CD8-positive, alpha-beta memory T cell (primary cell): ENCODE results near the gene PDHX. TPM values are rescaled to one million over a fixed set of nuclear protein-coding genes. Genes with fewer than 3 reads are reported as not detected.

Source experiments
- CTCF ChIA-PET: fragments of 350-600 bp; sonication (Branson Sonifier 250); formaldehyde crosslinking; loops from one replicate; lab custom pipeline; 2021; ENCODE audit warnings: antibody characterized with exemption; lab: Charles Lee
- POLR2A ChIA-PET: fragments of 350-600 bp; sonication (Branson Sonifier 250); formaldehyde crosslinking; loops from one replicate; lab custom pipeline; 2021; ENCODE audit warnings: antibody characterized with exemption; lab: Charles Lee
- DNase-seq, 5 donors: peaks; one replicate each; pipeline versions ENCODE4 v3.0.0 to v3.0.0-alpha.2; 2020 to 2022; ENCODE audit warnings: mixed read lengths in 1 of 5
- H3K27ac ChIP-seq: one replicate; pipeline ENCODE4 v1.7.0; 2013; ENCODE audit warnings: low read depth, mild to moderate bottlenecking, low read length, moderate library complexity
- H3K27me3 ChIP-seq: 2 replicates; pipeline ENCODE4 v1.7.0; 2013; ENCODE audit warnings: low read length, mild to moderate bottlenecking; ENCODE audit not compliant: insufficient read depth, poor library complexity, severe bottlenecking
- H3K36me3 ChIP-seq: 2 replicates; pipeline ENCODE4 v1.7.0; 2013; ENCODE audit warnings: mild to moderate bottlenecking, low read length, moderate library complexity; ENCODE audit not compliant: insufficient read depth
- H3K4me1 ChIP-seq: 2 replicates; pipeline ENCODE4 v1.7.0; 2013; ENCODE audit warnings: mild to moderate bottlenecking, low read length, moderate library complexity; ENCODE audit not compliant: insufficient read depth
- H3K4me3 ChIP-seq: 2 replicates; pipeline ENCODE4 v1.7.0; 2013; ENCODE audit warnings: mild to moderate bottlenecking, low read length
- H3K9me3 ChIP-seq: 2 replicates; pipeline ENCODE4 v1.7.0; 2013; ENCODE audit warnings: mild to moderate bottlenecking, low read length
- H3K27ac Mint-ChIP-seq, 8 donors: one replicate each; pipeline ENCODE4 v1.8.0; 2020 to 2021; ENCODE audit warnings: mixed read lengths in 8 of 8, mild to moderate bottlenecking in 6 of 8, inconsistent platforms in 3 of 8, moderate library complexity in 3 of 8
- H3K27me3 Mint-ChIP-seq, 2 donors: one replicate each; pipeline ENCODE4 v1.8.0; 2020 to 2021; ENCODE audit warnings: mixed read lengths in 2 of 2, mild to moderate bottlenecking in 1 of 2, moderate library complexity in 1 of 2
- H3K36me3 Mint-ChIP-seq, 3 donors: one replicate each; pipeline ENCODE4 v1.8.0; 2020 to 2021; ENCODE audit warnings: mixed read lengths in 3 of 3, inconsistent platforms in 1 of 3, mild to moderate bottlenecking in 1 of 3
- H3K4me1 Mint-ChIP-seq, 3 donors: one replicate each; pipeline ENCODE4 v1.8.0; 2020 to 2021; ENCODE audit warnings: mixed read lengths in 3 of 3, inconsistent platforms in 1 of 3, mild to moderate bottlenecking in 1 of 3
- H3K4me3 Mint-ChIP-seq, 7 donors: one replicate each; pipeline ENCODE4 v1.8.0; 2020 to 2021; ENCODE audit warnings: mixed read lengths in 7 of 7, mild to moderate bottlenecking in 6 of 7, moderate library complexity in 4 of 7, inconsistent platforms in 2 of 7
- H3K9me3 Mint-ChIP-seq, 5 donors: one replicate each; pipeline ENCODE4 v1.8.0; 2020 to 2022; ENCODE audit warnings: mixed read lengths in 5 of 5, mild to moderate bottlenecking in 3 of 5, moderate library complexity in 2 of 5, inconsistent platforms in 1 of 5
- polyA plus RNA-seq: library from polyadenylated mRNA; unstranded; fragments of 300-500 nt; fragmentation: Illumina TruSeq; gene quantifications from one replicate; pipeline ENCODE4 v1.2.3, GENCODE V29; 2021
- total RNA-seq, 2 experiments: library from RNA; stranded (reverse); gene quantifications; one replicate each; pipeline ENCODE4 v1.2.3, GENCODE V29; 2021

PDHX gene
- total and polyA plus RNA-seq, 3 experiments from 2014 or later: 16.3 to 41.4 (median 37.8) TPM

DNA sequence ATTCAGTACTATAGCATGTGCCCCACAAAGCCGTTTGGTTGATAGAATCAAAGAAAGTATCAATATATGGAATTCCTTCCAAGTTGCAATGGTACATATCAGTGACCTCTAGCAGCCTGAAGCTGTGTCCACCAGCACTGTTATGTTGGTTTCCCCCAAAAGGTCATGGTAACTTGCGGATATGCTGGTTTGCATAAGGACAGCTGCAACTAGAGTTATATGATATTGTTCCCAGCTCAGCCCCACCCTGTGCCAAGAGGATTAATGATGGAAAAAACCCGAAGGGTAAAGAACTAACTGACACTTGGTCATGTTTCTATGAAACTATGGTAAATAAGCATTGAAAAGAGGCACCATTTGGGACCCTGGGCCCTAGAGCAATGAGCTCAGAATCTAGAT, 93.5 kb downstream of the PDHX start:
- Histone ChIP-seq H3K27me3 (no peaks in the 10 kb centered on the region), H3K4me1 (peaks cover 45% of the 10 kb centered on the region), H3K27ac (no peak overlapping the region), H3K4me3 (no peak overlapping the region), H3K36me3 (no peaks in the 10 kb centered on the region), H3K9me3 (no peaks in the 10 kb centered on the region)
- Mint-ChIP-seq H3K27me3 (peaks cover 0 to 2% of the 10 kb centered on the region in 2 donors), H3K4me3 (no peak overlapping the region), H3K27ac (peak overlapping the region in 1 of 8 donors; percentile 26), H3K36me3 (peaks cover 0 to under 1% (median 0%) of the 10 kb centered on the region in 3 donors), H3K4me1 (peaks cover 52 to 77% (median 58%) of the 10 kb centered on the region in 3 donors), H3K9me3 (no peaks in the 10 kb centered on the region)
- ChIA-PET CTCF (interaction anchor here (2.0 kb wide), 1 partner anchor 10 kb away, joined by 7 read pairs; no protein-coding TSS in a partner anchor), POLR2A (no interaction called here)
- DNase-seq: no peak

- no peak for DNase-seq
- Histone ChIP-seq H3K36me3 (no peaks in the 10 kb centered on the region), H3K9me3 (no peaks in the 10 kb centered on the region), H3K27ac (no peak overlapping the region), H3K27me3 (no peaks in the 10 kb centered on the region), H3K4me3 (no peak overlapping the region), H3K4me1 (peaks cover 45% of the 10 kb centered on the region)
- peaks cover 51 to 78% (median 56%) of the 10 kb centered on the region in 3 donors for H3K4me1 Mint-ChIP-seq
- H3K27ac Mint-ChIP-seq: no peak overlapping the region
- H3K9me3 Mint-ChIP-seq: no peaks in the 10 kb centered on the region
- H3K4me3 Mint-ChIP-seq: no peak overlapping the region
- ChIA-PET POLR2A (interaction anchor here (0.6 to 0.7 kb wide), 2 partner anchors 8 to 10 kb away, joined by 3 to 6 read pairs; no protein-coding TSS in a partner anchor), CTCF (no interaction called here)
- no peaks in the 10 kb centered on the region for H3K36me3 Mint-ChIP-seq
- H3K27me3 Mint-ChIP-seq: peaks cover 0 to 2% of the 10 kb centered on the region in 2 donors
These were observed 94.2 kb downstream of the PDHX start for GRCh38 chr11:35010654-35011053.

GRCh38 chr11:35011389-35011788, 95.0 kb downstream of the PDHX start:
- H3K4me3 Mint-ChIP-seq: no peak overlapping the region
- CTCF ChIA-PET: no interaction called here

DNA sequence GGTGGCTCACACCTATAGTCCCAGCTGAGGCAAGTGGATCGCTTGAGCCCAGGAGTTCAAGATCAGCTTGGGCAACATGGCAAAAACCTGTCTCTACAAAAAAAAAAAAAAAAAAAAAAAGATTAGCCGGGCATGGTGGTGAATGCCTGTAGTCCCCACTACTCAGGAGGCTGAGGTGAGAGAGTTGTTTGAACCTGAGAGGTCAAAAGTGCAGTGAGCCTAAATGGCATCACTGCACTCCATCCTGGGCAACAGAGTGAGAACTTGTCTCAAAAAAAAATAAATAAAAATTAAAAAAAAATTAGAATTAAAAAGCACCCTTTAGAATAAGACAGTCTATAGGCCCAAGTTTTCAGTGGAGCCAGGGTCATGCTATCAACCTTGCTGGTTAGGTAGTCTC, 95.5 kb downstream of the PDHX start:
- peaks cover 34% of the 10 kb centered on the region for H3K4me1 ChIP-seq
- ChIA-PET POLR2A (no interaction called here), CTCF (interaction anchor here (1.4 kb wide), 1 partner anchor 10 kb away, joined by 3 read pairs; no protein-coding TSS in a partner anchor)
- Mint-ChIP-seq H3K4me3 (peak overlapping the region in 2 of 7 donors; percentile 47 to 56), H3K4me1 (peaks cover 38 to 68% (median 47%) of the 10 kb centered on the region in 3 donors), H3K27me3 (peaks cover 0 to 2% of the 10 kb centered on the region in 2 donors), H3K9me3 (no peaks in the 10 kb centered on the region), H3K36me3 (no peaks in the 10 kb centered on the region), H3K27ac (peak overlapping the region in 7 of 8 donors; percentile 34 to 99 (median 94))
- DNase-seq: no peak
- H3K4me3 ChIP-seq: no peak overlapping the region
- H3K9me3 ChIP-seq: no peaks in the 10 kb centered on the region
- H3K27me3 ChIP-seq: no peaks in the 10 kb centered on the region
- no peak overlapping the region for H3K27ac ChIP-seq
- no peaks in the 10 kb centered on the region for H3K36me3 ChIP-seq

More at GRCh38 chr11:35011389-35011788, 95.0 kb downstream of the PDHX start:
- no peaks in the 10 kb centered on the region for H3K36me3 ChIP-seq
- no peaks in the 10 kb centered on the region for H3K9me3 Mint-ChIP-seq
- POLR2A ChIA-PET: interaction anchor here (0.6 to 0.7 kb wide), 2 partner anchors 11 to 154 kb away, joined by 3 read pairs; no protein-coding TSS in a partner anchor
- H3K27ac Mint-ChIP-seq: peak overlapping the region in 5 of 8 donors; percentile 36 to 97 (median 43)
- peaks cover 0 to 2% of the 10 kb centered on the region in 2 donors for H3K27me3 Mint-ChIP-seq
- no peak overlapping the region for H3K4me3 ChIP-seq
- H3K9me3 ChIP-seq: no peaks in the 10 kb centered on the region
- H3K27ac ChIP-seq: no peak overlapping the region
- H3K4me1 ChIP-seq: peaks cover 40% of the 10 kb centered on the region
- H3K4me1 Mint-ChIP-seq: peaks cover 44 to 74% (median 53%) of the 10 kb centered on the region in 3 donors
- H3K36me3 Mint-ChIP-seq: no peaks in the 10 kb centered on the region
- DNase-seq: no peak
- no peaks in the 10 kb centered on the region for H3K27me3 ChIP-seq

DNA sequence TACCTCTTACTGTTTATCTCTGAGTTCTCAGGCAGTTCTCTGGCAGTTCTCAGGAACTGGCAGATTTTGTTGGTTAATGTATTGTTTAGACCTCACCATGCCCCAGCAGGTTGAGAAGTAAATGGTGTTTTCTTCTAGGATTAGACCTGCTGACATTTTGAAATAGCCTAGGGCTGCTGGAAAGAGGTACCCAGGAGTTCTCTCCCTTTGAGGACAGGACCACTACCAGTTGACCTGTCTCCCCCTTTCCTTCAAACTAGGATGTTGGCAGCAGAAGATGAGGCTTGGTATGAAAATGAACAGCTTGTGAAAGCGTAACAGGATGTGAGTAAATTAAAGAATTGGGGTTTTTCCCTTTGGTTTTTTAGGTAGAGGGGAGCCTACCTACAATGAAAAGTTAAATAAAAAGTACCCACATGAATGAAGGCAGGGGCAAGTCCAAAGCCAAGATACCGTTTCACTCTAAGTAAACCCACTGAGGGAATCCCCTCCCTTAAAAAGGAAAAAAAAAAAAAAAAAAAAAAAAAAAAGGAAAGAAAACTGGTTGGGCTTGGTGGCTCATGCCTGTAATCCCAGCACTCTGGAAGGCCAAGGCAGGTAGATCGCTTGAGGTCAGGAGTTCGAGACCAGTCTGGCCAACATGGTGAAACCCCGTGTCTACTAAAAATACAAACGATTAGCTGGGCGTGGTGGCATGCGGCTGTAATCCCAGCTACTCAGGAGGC, 96.2 kb downstream of the PDHX start:
- no peaks in the 10 kb centered on the region for H3K36me3 Mint-ChIP-seq
- H3K27me3 Mint-ChIP-seq: peaks cover 0 to 2% of the 10 kb centered on the region in 2 donors
- CTCF ChIA-PET: interaction anchor here (1.4 kb wide), 1 partner anchor 10 kb away, joined by 3 read pairs; no protein-coding TSS in a partner anchor

DNA sequence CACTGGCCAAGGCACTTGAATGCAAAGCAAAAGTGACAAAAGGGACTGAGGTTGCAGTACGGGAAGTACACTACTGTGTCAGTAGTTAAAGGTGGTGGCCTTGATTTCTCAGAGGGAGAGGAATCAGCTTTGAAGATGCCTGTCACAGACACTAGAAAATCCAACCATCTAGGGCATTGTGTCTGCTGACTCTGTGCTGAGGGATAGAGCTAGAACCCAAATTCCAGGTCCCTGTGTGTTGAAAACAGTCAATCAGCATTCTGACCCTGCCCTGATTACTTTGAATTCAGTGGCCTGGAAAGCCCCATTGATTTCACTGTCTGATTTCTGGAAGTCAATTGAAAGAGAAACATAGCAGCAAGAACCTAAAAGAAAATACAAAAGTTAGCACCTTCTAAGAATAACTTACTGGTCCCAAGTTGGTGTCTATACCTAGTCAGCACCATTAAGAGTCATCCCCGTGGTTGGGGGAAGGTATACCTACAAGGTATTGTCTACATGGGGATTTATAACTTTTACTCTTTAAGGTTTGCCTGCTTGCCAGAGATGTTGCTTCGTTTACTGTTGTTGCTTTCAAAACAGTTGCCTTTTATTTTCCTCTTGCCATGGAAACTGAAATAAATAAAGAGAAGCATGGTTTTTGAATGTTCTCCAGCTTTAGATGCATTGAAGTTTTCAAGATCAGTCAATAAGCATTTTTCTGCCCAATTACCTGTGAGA, 97.3 kb downstream of the PDHX start:
- DNase-seq: peak in 4 of 5 donors; percentile 18 to 58 (median 40)
- Histone ChIP-seq H3K4me1 (peaks cover 23% of the 10 kb centered on the region), H3K27me3 (no peaks in the 10 kb centered on the region), H3K9me3 (no peaks in the 10 kb centered on the region), H3K36me3 (no peaks in the 10 kb centered on the region), H3K4me3 (no peak overlapping the region), H3K27ac (peak overlapping the region; percentile 14)
- Mint-ChIP-seq H3K27me3 (peaks cover 0 to 2% of the 10 kb centered on the region in 2 donors), H3K4me3 (peak overlapping the region; percentile 13 to 78 (median 71)), H3K36me3 (no peaks in the 10 kb centered on the region), H3K9me3 (no peaks in the 10 kb centered on the region), H3K4me1 (peaks cover 25 to 51% (median 34%) of the 10 kb centered on the region in 3 donors), H3K27ac (peak overlapping the region; percentile 81 to 97 (median 94))
- ChIA-PET POLR2A (interaction anchor here (0.6 to 1.1 kb wide), 4 partner anchors 30 to 165 kb away, joined by 3 to 4 read pairs (median 4); no protein-coding TSS in a partner anchor), CTCF (no interaction called here)

More for the DNA sequence above, 96.2 kb downstream of the PDHX start:
- H3K27ac Mint-ChIP-seq: peak overlapping the region; percentile 81 to 99 (median 92)
- Histone ChIP-seq H3K27me3 (no peaks in the 10 kb centered on the region), H3K9me3 (no peaks in the 10 kb centered on the region), H3K4me3 (no peak overlapping the region), H3K27ac (no peak overlapping the region), H3K36me3 (no peaks in the 10 kb centered on the region), H3K4me1 (peaks cover 28% of the 10 kb centered on the region)
- no peaks in the 10 kb centered on the region for H3K9me3 Mint-ChIP-seq
- DNase-seq: peak in 3 of 5 donors; percentile 46 to 62 (median 48)
- peaks cover 31 to 62% (median 41%) of the 10 kb centered on the region in 3 donors for H3K4me1 Mint-ChIP-seq
- H3K4me3 Mint-ChIP-seq: peak overlapping the region; percentile 25 to 81 (median 56)
- POLR2A ChIA-PET: interaction anchor here (0.5 to 1.1 kb wide), 3 partner anchors 31 to 648 kb away, joined by 3 to 12 read pairs (median 3); no protein-coding TSS in a partner anchor

DNA sequence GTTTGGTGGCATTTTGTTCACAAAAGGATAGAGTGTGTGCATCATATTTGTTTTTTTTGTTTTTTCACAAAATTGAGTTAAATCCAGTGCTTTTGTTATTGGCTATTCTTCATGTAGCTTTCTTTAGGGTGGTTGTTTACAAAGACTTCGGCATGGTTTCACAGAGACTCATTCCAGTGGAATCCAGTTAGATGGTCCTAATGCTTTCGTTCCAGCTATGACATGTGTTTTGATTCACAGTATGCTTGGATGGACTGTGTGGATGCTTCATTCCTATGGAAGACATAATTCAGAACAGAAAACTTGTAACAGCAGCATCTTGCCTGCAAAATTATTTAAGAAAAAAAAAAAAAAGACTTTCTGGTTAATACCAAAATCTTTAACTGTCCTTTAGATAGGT, 97.9 kb downstream of the PDHX start:
- CTCF ChIA-PET: no interaction called here
- Mint-ChIP-seq H3K4me3 (peak overlapping the region in 3 of 7 donors; percentile 16 to 78 (median 78)), H3K9me3 (no peaks in the 10 kb centered on the region), H3K36me3 (no peaks in the 10 kb centered on the region), H3K27ac (peak overlapping the region; percentile 81 to 97 (median 94)), H3K27me3 (peaks cover 0 to 2% of the 10 kb centered on the region in 2 donors), H3K4me1 (peaks cover 25 to 46% (median 34%) of the 10 kb centered on the region in 3 donors)
- no peaks in the 10 kb centered on the region for H3K9me3 ChIP-seq
- no peaks in the 10 kb centered on the region for H3K36me3 ChIP-seq
- no peaks in the 10 kb centered on the region for H3K27me3 ChIP-seq
- no peak overlapping the region for H3K4me3 ChIP-seq
- DNase-seq: no peak
- peaks cover 23% of the 10 kb centered on the region for H3K4me1 ChIP-seq
- POLR2A ChIA-PET: interaction anchor here (0.9 kb wide), 1 partner anchor 160 kb away, joined by 3 read pairs; no protein-coding TSS in a partner anchor
- H3K27ac ChIP-seq: no peak overlapping the region
